Measurements from ENCODE around the gene TTLL4.

DNA sequence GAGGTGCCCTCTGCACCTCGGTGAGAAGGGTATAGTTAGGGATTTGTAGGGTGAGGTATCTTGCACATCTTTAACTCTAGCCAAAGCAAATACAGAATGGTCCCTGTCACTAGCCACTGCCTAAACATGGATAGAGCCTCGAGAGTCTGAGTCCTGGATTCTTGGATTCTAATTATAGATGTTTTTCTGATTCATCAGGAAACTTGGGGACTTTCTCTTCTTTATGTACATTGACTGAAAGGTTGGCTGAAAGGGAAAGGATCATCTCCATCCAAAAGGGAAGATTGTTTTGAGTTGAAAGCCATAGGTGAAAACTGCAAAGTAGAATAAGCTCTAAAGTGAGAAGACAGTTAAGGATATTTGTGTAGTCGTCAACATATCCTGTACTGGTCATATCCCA lies 30.6 kb upstream of the TTLL4 start:
- TF ChIP-seq, protein P1, sequence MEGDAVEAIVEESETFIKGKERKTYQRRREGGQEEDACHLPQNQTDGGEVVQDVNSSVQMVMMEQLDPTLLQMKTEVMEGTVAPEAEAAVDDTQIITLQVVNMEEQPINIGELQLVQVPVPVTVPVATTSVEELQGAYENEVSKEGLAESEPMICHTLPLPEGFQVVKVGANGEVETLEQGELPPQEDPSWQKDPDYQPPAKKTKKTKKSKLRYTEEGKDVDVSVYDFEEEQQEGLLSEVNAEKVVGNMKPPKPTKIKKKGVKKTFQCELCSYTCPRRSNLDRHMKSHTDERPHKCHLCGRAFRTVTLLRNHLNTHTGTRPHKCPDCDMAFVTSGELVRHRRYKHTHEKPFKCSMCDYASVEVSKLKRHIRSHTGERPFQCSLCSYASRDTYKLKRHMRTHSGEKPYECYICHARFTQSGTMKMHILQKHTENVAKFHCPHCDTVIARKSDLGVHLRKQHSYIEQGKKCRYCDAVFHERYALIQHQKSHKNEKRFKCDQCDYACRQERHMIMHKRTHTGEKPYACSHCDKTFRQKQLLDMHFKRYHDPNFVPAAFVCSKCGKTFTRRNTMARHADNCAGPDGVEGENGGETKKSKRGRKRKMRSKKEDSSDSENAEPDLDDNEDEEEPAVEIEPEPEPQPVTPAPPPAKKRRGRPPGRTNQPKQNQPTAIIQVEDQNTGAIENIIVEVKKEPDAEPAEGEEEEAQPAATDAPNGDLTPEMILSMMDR (IDR thresholded peaks at IDR 0.05): no peak
- TF ChIP-seq POLR2A (IDR thresholded peaks at IDR 0.05): no peak

All from body of pancreas (tissue), 4 donors.